Stimulated activated CD8-positive, alpha-beta memory T cell treated with anti-CD3 and anti-CD28 coated beads, Interleukin-7, amount 100 ng/mL, for 4 hours (primary cell): ENCODE measurements around the gene SNRPA1.

ENCODE experiments used
- DNase-seq, 2 donors: peaks; one replicate each; pipeline ENCODE4 v3.0.0-alpha.2; 2020; ENCODE audit warnings: low read depth in 2 of 2

The SNRPA1 gene

GRCh38 chr15:101258238-101259144 is 36.6 kb downstream of the SNRPA1 start:
- DNase-seq = peak; percentile 33 to 35

GRCh38 chr15:101256757-101257156 is 38.3 kb downstream of the SNRPA1 start:
- DNase-seq = no peak

GRCh38 chr15:101255615-101256241 is 39.3 kb downstream of the SNRPA1 start:
- DNase-seq = no peak

GRCh38 chr15:101255051-101255395 is 40.0 kb downstream of the SNRPA1 start:
- no peak for DNase-seq

- no peak for DNase-seq
Measured at GRCh38 chr15:101254157-101255050, 40.6 kb downstream of the SNRPA1 start.

GRCh38 chr15:101252836-101253235 is 42.2 kb downstream of the SNRPA1 start:
- no peak for DNase-seq

- DNase-seq = peak; percentile 72 to 86
Measured at GRCh38 chr15:101251830-101252820, 42.9 kb downstream of the SNRPA1 start, which contains the start of gene CHSY1. Gene CHSY1, minus strand, starts transcription at chr15:101252048. Its CDS starts 592 bp downstream, at chr15:101251456.

- DNase-seq = no peak
Measured at GRCh38 chr15:101250873-101251829, 43.9 kb downstream of the SNRPA1 start.

GRCh38 chr15:101250341-101250831 is 44.7 kb downstream of the SNRPA1 start:
- no peak for DNase-seq

GRCh38 chr15:101248274-101248673 is 46.8 kb downstream of the SNRPA1 start:
- DNase-seq = no peak

GRCh38 chr15:101246824-101247745 is 48.0 kb downstream of the SNRPA1 start:
- DNase-seq = no peak

- no peak for DNase-seq
Measured at GRCh38 chr15:101246391-101246790, 48.7 kb downstream of the SNRPA1 start.

- no peak for DNase-seq
Measured at GRCh38 chr15:101244889-101245668, 50.0 kb downstream of the SNRPA1 start.

GRCh38 chr15:101244036-101244781 is 50.8 kb downstream of the SNRPA1 start:
- no peak for DNase-seq

- DNase-seq = no peak
Measured at GRCh38 chr15:101243420-101243819, 51.6 kb downstream of the SNRPA1 start.

- no peak for DNase-seq
Measured at GRCh38 chr15:101242999-101243336, 52.1 kb downstream of the SNRPA1 start.
